GM23338 (cell line): ENCODE results near the gene TACSTD2. TPM values are rescaled to one million over a fixed set of nuclear protein-coding genes. Genes with fewer than 3 reads are reported as not detected.

Experiments
- ATAC-seq: fragments of 200-7000 bp; cut with Tn5 transposase; 3 replicates; pipeline ENCODE4 v1.9.1; 2020
- DNase-seq: peaks from one replicate; pipeline ENCODE4 v3.0.0-alpha.2; 2015; ENCODE audit warnings: low spot score
- H2AFZ ChIP-seq: fragments of 200-600 bp; sonication (generic); 2 replicates; pipeline ENCODE4 v1.8.0; 2016; ENCODE audit warnings: antibody characterized with exemption, mild to moderate bottlenecking, moderate library complexity
- H3F3A ChIP-seq: fragments of 200-600 bp; sonication (generic); replicated peaks from 2 replicates; pipeline ENCODE4 v1.8.0; 2017; ENCODE audit warnings: antibody characterized with exemption, mixed run types, low read depth
- H3K27ac ChIP-seq: fragments of 200-600 bp; sonication (generic); 2 replicates; pipeline ENCODE4 v1.6.1; 2016; ENCODE audit warnings: low read depth
- H3K27me3 ChIP-seq: fragments of 200-600 bp; sonication (generic); 2 replicates; pipeline ENCODE4 v1.8.0; 2016; ENCODE audit warnings: mild to moderate bottlenecking, mixed run types, moderate library complexity; ENCODE audit not compliant: insufficient read depth
- H3K36me3 ChIP-seq: fragments of 200-600 bp; sonication (generic); 2 replicates; pipeline ENCODE4 v1.8.0; 2016; ENCODE audit warnings: mild to moderate bottlenecking; ENCODE audit not compliant: insufficient read depth
- H3K4me1 ChIP-seq: fragments of 200-600 bp; sonication (generic); 2 replicates; pipeline ENCODE4 v1.8.0; 2016; ENCODE audit warnings: mild to moderate bottlenecking, moderate library complexity; ENCODE audit not compliant: insufficient read depth
- H3K4me2 ChIP-seq: fragments of 200-600 bp; sonication (generic); 2 replicates; pipeline ENCODE4 v1.7.1; 2017; ENCODE audit warnings: mixed run types
- H3K4me3 ChIP-seq: fragments of 200-600 bp; sonication (generic); 2 replicates; pipeline ENCODE4 v1.6.1; 2016; ENCODE audit warnings: mixed run types
- H3K79me2 ChIP-seq: fragments of 200-600 bp; sonication (generic); replicated peaks from 2 replicates; pipeline ENCODE4 v1.8.0; 2017; ENCODE audit warnings: mild to moderate bottlenecking; ENCODE audit not compliant: insufficient read depth
- H3K9me2 ChIP-seq: fragments of 200-600 bp; sonication (generic); 2 replicates; pipeline ENCODE4 v1.8.0; 2017; ENCODE audit not compliant: insufficient read depth
- H4K20me1 ChIP-seq: fragments of 200-600 bp; sonication (generic); replicated peaks from 2 replicates; pipeline ENCODE4 v1.8.0; 2017; ENCODE audit warnings: mild to moderate bottlenecking; ENCODE audit not compliant: insufficient read depth
- H3K27ac Mint-ChIP-seq: 2 replicates; pipeline ENCODE4 v1.8.0; 2020; ENCODE audit warnings: inconsistent platforms, mild to moderate bottlenecking, moderate library complexity, mixed read lengths
- H3K27me3 Mint-ChIP-seq: 3 replicates; pipeline ENCODE4 v1.8.0; 2022; ENCODE audit warnings: low read depth, mild to moderate bottlenecking, moderate library complexity, mixed read lengths, inconsistent platforms; ENCODE audit not compliant: insufficient read depth, poor library complexity
- H3K36me3 Mint-ChIP-seq: 3 replicates; pipeline ENCODE4 v1.8.0; 2021; ENCODE audit warnings: low read depth, mild to moderate bottlenecking, inconsistent platforms, moderate library complexity, mixed read lengths
- H3K4me1 Mint-ChIP-seq: 3 replicates; pipeline ENCODE4 v1.8.0; 2020; ENCODE audit warnings: mild to moderate bottlenecking, inconsistent platforms, mixed read lengths
- H3K4me3 Mint-ChIP-seq: 3 replicates; pipeline ENCODE4 v1.8.0; 2021; ENCODE audit warnings: moderate library complexity, mild to moderate bottlenecking, inconsistent platforms, mixed read lengths
- H3K9me3 Mint-ChIP-seq: 3 replicates; pipeline ENCODE4 v1.8.0; 2020; ENCODE audit warnings: moderate library complexity, mild to moderate bottlenecking, inconsistent platforms, mixed read lengths
- CREB1 ChIP-seq: fragments of 250-450 bp; sonication (Bioruptor Pico); IDR thresholded peaks from 2 replicates; pipeline ENCODE4 v1.5.0; 2020; ENCODE audit warnings: low read depth, mild to moderate bottlenecking, moderate library complexity
- EZH2 ChIP-seq: fragments of 200-600 bp; sonication (generic); IDR thresholded peaks from one replicate; pipeline ENCODE4 v1.8.0; 2017; ENCODE audit warnings: antibody characterized with exemption, mild to moderate bottlenecking, low read depth; ENCODE audit not compliant: unreplicated experiment
- EZH2phosphoT487 ChIP-seq: fragments of 200-600 bp; sonication (generic); IDR thresholded peaks from one replicate; pipeline ENCODE4 v1.8.1; 2018; ENCODE audit warnings: antibody characterized with exemption; ENCODE audit not compliant: unreplicated experiment
- JUNB ChIP-seq: IDR thresholded peaks from one replicate; pipeline ENCODE4 v1.6.1; 2016; ENCODE audit warnings: antibody characterized with exemption; ENCODE audit not compliant: unreplicated experiment
- NANOG ChIP-seq: IDR thresholded peaks from 2 replicates; pipeline ENCODE4 v1.6.1; 2016; ENCODE audit warnings: antibody characterized with exemption, borderline replicate concordance
- POLR2AphosphoS5 ChIP-seq: IDR thresholded peaks from 2 replicates; pipeline ENCODE4 v1.6.1; 2016; ENCODE audit warnings: antibody characterized with exemption, low read depth
- STAT1 ChIP-seq: IDR thresholded peaks from one replicate; pipeline ENCODE4 v1.6.1; 2016; ENCODE audit warnings: antibody characterized with exemption; ENCODE audit not compliant: unreplicated experiment
- ZNF114 ChIP-seq: fragments of 250-450 bp; sonication (Bioruptor Pico); IDR thresholded peaks from 2 replicates; pipeline ENCODE4 v1.5.0; 2020; ENCODE audit warnings: mild to moderate bottlenecking, moderate library complexity
- ZNF331 ChIP-seq: fragments of 250-450 bp; sonication (Bioruptor Pico); IDR thresholded peaks from 2 replicates; pipeline ENCODE4 v1.5.0; 2020; ENCODE audit warnings: low read depth, mild to moderate bottlenecking, moderate library complexity
- polyA plus RNA-seq: library from polyadenylated mRNA; unstranded; fragments of >200 nt; fragmentation: Nextera tagmentation; extraction: Ambion mirVana; gene quantifications from 2 replicates; pipeline ENCODE4 v1.2.1, GENCODE V29; 2016
- total RNA-seq: library from RNA; depleted of rRNA; stranded (reverse); fragments of >200 nt; shearing (Covaris generic); gene quantifications from 2 replicates; pipeline ENCODE4 v1.2.3, GENCODE V29; 2014
- TF ChIP-seq, protein P1 (sequence below), 2 experiments: fragments of 200-600 bp in 1 of 2; sonication (generic) in 1 of 2; conservative IDR thresholded peaks; 2 replicates each; pipeline versions ENCODE4 v1.5.1 to v1.6.1; 2016 to 2017; ENCODE audit warnings: antibody characterized with exemption in 2 of 2, low read depth in 2 of 2, mild to moderate bottlenecking in 2 of 2, moderate library complexity in 1 of 2
- TF ChIP-seq, protein P2 (sequence below): IDR thresholded peaks from one replicate; pipeline ENCODE4 v1.6.1; 2018; ENCODE audit warnings: antibody characterized with exemption; ENCODE audit not compliant: unreplicated experiment
- TF ChIP-seq, protein P3 (sequence below): IDR thresholded peaks from 2 replicates; pipeline ENCODE4 v1.6.1; 2016; ENCODE audit warnings: antibody characterized with exemption
- TF ChIP-seq, protein P4 (sequence below): fragments of 250-450 bp; sonication (Bioruptor Pico); IDR thresholded peaks from 2 replicates; pipeline ENCODE4 v1.5.0; 2020; ENCODE audit warnings: mild to moderate bottlenecking, moderate library complexity

Gene TACSTD2
- total and polyA plus RNA-seq, 2 experiments from 2014 or later, result 0.86 to 1.5 TPM

DNA sequence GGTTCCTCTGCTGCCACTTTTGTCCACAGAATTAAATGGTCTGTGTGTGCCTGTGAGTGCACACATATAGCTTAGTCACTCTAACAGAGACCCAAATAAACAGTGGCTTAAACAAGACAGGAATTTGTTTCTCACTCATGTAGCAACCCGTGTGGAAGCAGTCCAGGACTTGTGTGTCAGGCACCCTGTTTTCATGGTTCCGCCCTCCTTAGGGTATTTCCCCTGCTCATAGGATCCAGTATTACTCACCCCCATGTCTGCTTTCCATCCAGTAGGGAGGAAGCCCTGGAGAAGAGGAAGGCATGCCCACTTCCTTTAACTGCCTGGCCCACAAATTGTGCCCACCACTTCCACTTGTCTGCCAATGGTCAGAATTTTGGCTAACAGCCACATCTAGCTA is 41.3 kb upstream of the TACSTD2 start:
- ATAC-seq, result no peak
- peaks cover 18% of the 10 kb centered on the region; the same call in 1 of the 2 replicates for H3K4me1 ChIP-seq
- H3K36me3 Mint-ChIP-seq, result peaks cover 5% of the 10 kb centered on the region; the same call in 2 of the 3 replicates
- H2AFZ ChIP-seq, result peak overlapping the region; percentile 63
- peaks cover 7% of the 10 kb centered on the region for H3K9me3 Mint-ChIP-seq
- no peak overlapping the region for H3K4me2 ChIP-seq
- no peaks in the 10 kb centered on the region for H3K9me2 ChIP-seq
- H3K79me2 ChIP-seq, result no peaks in the 10 kb centered on the region
- H3K27ac Mint-ChIP-seq, result no peak overlapping the region
- H3K27me3 Mint-ChIP-seq, result peaks cover 3% of the 10 kb centered on the region
- no peak overlapping the region for H3K27ac ChIP-seq
- no peaks in the 10 kb centered on the region for H3F3A ChIP-seq
- H3K4me3 Mint-ChIP-seq, result no peak overlapping the region
- H3K4me1 Mint-ChIP-seq, result peaks cover 17% of the 10 kb centered on the region; the same call in 2 of the 3 replicates
- no peaks in the 10 kb centered on the region for H3K27me3 ChIP-seq
- H3K4me3 ChIP-seq, result no peak overlapping the region
- H4K20me1 ChIP-seq, result no peaks in the 10 kb centered on the region
- no peak for DNase-seq
- TF ChIP-seq, protein P1, sequence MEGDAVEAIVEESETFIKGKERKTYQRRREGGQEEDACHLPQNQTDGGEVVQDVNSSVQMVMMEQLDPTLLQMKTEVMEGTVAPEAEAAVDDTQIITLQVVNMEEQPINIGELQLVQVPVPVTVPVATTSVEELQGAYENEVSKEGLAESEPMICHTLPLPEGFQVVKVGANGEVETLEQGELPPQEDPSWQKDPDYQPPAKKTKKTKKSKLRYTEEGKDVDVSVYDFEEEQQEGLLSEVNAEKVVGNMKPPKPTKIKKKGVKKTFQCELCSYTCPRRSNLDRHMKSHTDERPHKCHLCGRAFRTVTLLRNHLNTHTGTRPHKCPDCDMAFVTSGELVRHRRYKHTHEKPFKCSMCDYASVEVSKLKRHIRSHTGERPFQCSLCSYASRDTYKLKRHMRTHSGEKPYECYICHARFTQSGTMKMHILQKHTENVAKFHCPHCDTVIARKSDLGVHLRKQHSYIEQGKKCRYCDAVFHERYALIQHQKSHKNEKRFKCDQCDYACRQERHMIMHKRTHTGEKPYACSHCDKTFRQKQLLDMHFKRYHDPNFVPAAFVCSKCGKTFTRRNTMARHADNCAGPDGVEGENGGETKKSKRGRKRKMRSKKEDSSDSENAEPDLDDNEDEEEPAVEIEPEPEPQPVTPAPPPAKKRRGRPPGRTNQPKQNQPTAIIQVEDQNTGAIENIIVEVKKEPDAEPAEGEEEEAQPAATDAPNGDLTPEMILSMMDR (conservative IDR thresholded peaks at IDR 0.05; ENCODE audit: low read depth in 2 of 2), result no peak
- TF ChIP-seq NANOG, result no peak
- TF ChIP-seq ZNF114 (CRISPR knock-in tag), result no peak
- no peak for TF ChIP-seq EZH2phosphoT487
- TF ChIP-seq POLR2AphosphoS5, result no peak
- TF ChIP-seq CREB1 (CRISPR knock-in tag), result no peak
- no peak for TF ChIP-seq EZH2
- no peak for TF ChIP-seq ZNF331 (CRISPR knock-in tag)
- TF ChIP-seq, protein P2, sequence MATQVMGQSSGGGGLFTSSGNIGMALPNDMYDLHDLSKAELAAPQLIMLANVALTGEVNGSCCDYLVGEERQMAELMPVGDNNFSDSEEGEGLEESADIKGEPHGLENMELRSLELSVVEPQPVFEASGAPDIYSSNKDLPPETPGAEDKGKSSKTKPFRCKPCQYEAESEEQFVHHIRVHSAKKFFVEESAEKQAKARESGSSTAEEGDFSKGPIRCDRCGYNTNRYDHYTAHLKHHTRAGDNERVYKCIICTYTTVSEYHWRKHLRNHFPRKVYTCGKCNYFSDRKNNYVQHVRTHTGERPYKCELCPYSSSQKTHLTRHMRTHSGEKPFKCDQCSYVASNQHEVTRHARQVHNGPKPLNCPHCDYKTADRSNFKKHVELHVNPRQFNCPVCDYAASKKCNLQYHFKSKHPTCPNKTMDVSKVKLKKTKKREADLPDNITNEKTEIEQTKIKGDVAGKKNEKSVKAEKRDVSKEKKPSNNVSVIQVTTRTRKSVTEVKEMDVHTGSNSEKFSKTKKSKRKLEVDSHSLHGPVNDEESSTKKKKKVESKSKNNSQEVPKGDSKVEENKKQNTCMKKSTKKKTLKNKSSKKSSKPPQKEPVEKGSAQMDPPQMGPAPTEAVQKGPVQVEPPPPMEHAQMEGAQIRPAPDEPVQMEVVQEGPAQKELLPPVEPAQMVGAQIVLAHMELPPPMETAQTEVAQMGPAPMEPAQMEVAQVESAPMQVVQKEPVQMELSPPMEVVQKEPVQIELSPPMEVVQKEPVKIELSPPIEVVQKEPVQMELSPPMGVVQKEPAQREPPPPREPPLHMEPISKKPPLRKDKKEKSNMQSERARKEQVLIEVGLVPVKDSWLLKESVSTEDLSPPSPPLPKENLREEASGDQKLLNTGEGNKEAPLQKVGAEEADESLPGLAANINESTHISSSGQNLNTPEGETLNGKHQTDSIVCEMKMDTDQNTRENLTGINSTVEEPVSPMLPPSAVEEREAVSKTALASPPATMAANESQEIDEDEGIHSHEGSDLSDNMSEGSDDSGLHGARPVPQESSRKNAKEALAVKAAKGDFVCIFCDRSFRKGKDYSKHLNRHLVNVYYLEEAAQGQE, result no peak
- TF ChIP-seq STAT1, result no peak
- TF ChIP-seq JUNB, result no peak
- TF ChIP-seq, protein P3, sequence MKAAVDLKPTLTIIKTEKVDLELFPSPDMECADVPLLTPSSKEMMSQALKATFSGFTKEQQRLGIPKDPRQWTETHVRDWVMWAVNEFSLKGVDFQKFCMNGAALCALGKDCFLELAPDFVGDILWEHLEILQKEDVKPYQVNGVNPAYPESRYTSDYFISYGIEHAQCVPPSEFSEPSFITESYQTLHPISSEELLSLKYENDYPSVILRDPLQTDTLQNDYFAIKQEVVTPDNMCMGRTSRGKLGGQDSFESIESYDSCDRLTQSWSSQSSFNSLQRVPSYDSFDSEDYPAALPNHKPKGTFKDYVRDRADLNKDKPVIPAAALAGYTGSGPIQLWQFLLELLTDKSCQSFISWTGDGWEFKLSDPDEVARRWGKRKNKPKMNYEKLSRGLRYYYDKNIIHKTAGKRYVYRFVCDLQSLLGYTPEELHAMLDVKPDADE, result no peak
- TF ChIP-seq, protein P4, sequence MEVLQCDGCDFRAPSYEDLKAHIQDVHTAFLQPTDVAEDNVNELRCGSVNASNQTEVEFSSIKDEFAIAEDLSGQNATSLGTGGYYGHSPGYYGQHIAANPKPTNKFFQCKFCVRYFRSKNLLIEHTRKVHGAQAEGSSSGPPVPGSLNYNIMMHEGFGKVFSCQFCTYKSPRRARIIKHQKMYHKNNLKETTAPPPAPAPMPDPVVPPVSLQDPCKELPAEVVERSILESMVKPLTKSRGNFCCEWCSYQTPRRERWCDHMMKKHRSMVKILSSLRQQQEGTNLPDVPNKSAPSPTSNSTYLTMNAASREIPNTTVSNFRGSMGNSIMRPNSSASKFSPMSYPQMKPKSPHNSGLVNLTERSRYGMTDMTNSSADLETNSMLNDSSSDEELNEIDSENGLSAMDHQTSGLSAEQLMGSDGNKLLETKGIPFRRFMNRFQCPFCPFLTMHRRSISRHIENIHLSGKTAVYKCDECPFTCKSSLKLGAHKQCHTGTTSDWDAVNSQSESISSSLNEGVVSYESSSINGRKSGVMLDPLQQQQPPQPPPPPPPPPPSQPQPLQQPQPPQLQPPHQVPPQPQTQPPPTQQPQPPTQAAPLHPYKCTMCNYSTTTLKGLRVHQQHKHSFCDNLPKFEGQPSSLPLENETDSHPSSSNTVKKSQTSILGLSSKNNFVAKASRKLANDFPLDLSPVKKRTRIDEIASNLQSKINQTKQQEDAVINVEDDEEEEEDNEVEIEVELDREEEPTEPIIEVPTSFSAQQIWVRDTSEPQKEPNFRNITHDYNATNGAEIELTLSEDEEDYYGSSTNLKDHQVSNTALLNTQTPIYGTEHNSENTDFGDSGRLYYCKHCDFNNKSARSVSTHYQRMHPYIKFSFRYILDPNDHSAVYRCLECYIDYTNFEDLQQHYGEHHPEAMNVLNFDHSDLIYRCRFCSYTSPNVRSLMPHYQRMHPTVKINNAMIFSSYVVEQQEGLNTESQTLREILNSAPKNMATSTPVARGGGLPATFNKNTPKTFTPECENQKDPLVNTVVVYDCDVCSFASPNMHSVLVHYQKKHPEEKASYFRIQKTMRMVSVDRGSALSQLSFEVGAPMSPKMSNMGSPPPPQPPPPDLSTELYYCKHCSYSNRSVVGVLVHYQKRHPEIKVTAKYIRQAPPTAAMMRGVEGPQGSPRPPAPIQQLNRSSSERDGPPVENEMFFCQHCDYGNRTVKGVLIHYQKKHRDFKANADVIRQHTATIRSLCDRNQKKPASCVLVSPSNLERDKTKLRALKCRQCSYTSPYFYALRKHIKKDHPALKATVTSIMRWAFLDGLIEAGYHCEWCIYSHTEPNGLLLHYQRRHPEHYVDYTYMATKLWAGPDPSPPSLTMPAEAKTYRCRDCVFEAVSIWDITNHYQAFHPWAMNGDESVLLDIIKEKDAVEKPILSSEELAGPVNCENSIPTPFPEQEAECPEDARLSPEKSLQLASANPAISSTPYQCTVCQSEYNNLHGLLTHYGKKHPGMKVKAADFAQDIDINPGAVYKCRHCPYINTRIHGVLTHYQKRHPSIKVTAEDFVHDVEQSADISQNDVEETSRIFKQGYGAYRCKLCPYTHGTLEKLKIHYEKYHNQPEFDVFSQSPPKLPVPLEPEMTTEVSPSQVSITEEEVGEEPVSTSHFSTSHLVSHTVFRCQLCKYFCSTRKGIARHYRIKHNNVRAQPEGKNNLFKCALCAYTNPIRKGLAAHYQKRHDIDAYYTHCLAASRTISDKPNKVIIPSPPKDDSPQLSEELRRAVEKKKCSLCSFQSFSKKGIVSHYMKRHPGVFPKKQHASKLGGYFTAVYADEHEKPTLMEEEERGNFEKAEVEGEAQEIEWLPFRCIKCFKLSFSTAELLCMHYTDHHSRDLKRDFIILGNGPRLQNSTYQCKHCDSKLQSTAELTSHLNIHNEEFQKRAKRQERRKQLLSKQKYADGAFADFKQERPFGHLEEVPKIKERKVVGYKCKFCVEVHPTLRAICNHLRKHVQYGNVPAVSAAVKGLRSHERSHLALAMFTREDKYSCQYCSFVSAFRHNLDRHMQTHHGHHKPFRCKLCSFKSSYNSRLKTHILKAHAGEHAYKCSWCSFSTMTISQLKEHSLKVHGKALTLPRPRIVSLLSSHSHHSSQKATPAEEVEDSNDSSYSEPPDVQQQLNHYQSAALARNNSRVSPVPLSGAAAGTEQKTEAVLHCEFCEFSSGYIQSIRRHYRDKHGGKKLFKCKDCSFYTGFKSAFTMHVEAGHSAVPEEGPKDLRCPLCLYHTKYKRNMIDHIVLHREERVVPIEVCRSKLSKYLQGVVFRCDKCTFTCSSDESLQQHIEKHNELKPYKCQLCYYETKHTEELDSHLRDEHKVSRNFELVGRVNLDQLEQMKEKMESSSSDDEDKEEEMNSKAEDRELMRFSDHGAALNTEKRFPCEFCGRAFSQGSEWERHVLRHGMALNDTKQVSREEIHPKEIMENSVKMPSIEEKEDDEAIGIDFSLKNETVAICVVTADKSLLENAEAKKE (CRISPR knock-in tag), result no peak
- no peaks in the 10 kb centered on the region for H3K36me3 ChIP-seq
